HUES48 (cell line): ENCODE measurements around the gene SCARF1.
A peak's percentile ranks its signal among the peaks of the same experiment; 100 is the strongest.

Source experiments
- H3K27ac ChIP-seq: one replicate; pipeline ENCODE4 v1.7.0; 2013; ENCODE audit warnings: low read depth, low read length, inconsistent platforms
- H3K27me3 ChIP-seq: 2 replicates; pipeline ENCODE4 v1.6.1; 2013; ENCODE audit warnings: mild to moderate bottlenecking, low read length; ENCODE audit not compliant: control insufficient read depth, insufficient read depth
- H3K36me3 ChIP-seq: 2 replicates; pipeline ENCODE4 v1.6.1; 2013; ENCODE audit warnings: low read length; ENCODE audit not compliant: control insufficient read depth, insufficient read depth
- H3K4me1 ChIP-seq: 2 replicates; pipeline ENCODE4 v1.6.1; 2013; ENCODE audit warnings: mild to moderate bottlenecking, low read length; ENCODE audit not compliant: control insufficient read depth, insufficient read depth
- H3K4me3 ChIP-seq: 2 replicates; pipeline ENCODE4 v1.5.1; 2013; ENCODE audit warnings: mild to moderate bottlenecking, low read depth, low read length
- H3K9ac ChIP-seq: 2 replicates; pipeline ENCODE4 v1.6.1; 2013; ENCODE audit warnings: mild to moderate bottlenecking, low read depth, low read length, moderate library complexity
- H3K9me3 ChIP-seq: 2 replicates; pipeline ENCODE4 v1.6.1; 2013; ENCODE audit warnings: low read length; ENCODE audit not compliant: control insufficient read depth, insufficient read depth

The SCARF1 gene

GRCh38 chr17:1591474-1592090 is 54.0 kb downstream of the SCARF1 start:
- no peak overlapping the region for H3K4me3 ChIP-seq
- no peaks in the 10 kb centered on the region for H3K27me3 ChIP-seq
- H3K9me3 ChIP-seq: no peaks in the 10 kb centered on the region
- H3K4me1 ChIP-seq: 0 out of 2 replicates have a peak, but pooled peaks cover 7% of the 10 kb centered on the region
- H3K9ac ChIP-seq: no peak overlapping the region
- no peak overlapping the region for H3K27ac ChIP-seq
- H3K36me3 ChIP-seq: 0 out of 2 replicates have a peak, but pooled peaks cover 7% of the 10 kb centered on the region

- H3K27me3 ChIP-seq: no peaks in the 10 kb centered on the region
- H3K27ac ChIP-seq: peak overlapping the region; percentile 86
- no peak overlapping the region for H3K4me3 ChIP-seq
- H3K4me1 ChIP-seq: peaks cover 10% of the 10 kb centered on the region; the same call in 1 of the 2 replicates
- H3K9ac ChIP-seq: no peak overlapping the region
- H3K36me3 ChIP-seq: 0 out of 2 replicates have a peak, but pooled peaks cover 7% of the 10 kb centered on the region
- no peaks in the 10 kb centered on the region for H3K9me3 ChIP-seq
Measured at GRCh38 chr17:1590747-1591473, 54.6 kb downstream of the SCARF1 start.

- H3K27me3 ChIP-seq: no peaks in the 10 kb centered on the region
- peak overlapping the region; percentile 86 for H3K27ac ChIP-seq
- peaks cover 17% of the 10 kb centered on the region for H3K4me1 ChIP-seq
- no peak overlapping the region for H3K9ac ChIP-seq
- H3K9me3 ChIP-seq: no peaks in the 10 kb centered on the region
- H3K36me3 ChIP-seq: 0 out of 2 replicates have a peak, but pooled peaks cover 7% of the 10 kb centered on the region
- no peak overlapping the region for H3K4me3 ChIP-seq
Measured at GRCh38 chr17:1590029-1590746, 55.3 kb downstream of the SCARF1 start.

- no peak overlapping the region for H3K9ac ChIP-seq
- no peak overlapping the region for H3K4me3 ChIP-seq
- H3K9me3 ChIP-seq: no peaks in the 10 kb centered on the region
- peak overlapping the region; percentile 33 for H3K27ac ChIP-seq
- 0 out of 2 replicates have a peak, but pooled peaks cover 7% of the 10 kb centered on the region for H3K36me3 ChIP-seq
- H3K27me3 ChIP-seq: no peaks in the 10 kb centered on the region
- H3K4me1 ChIP-seq: peaks cover 23% of the 10 kb centered on the region
Measured at GRCh38 chr17:1588821-1589585, 56.5 kb downstream of the SCARF1 start.

- no peak overlapping the region for H3K27ac ChIP-seq
- H3K9ac ChIP-seq: no peak overlapping the region
- H3K4me3 ChIP-seq: no peak overlapping the region
- no peaks in the 10 kb centered on the region for H3K9me3 ChIP-seq
- H3K36me3 ChIP-seq: 0 out of 2 replicates have a peak, but pooled peaks cover 4% of the 10 kb centered on the region
- no peaks in the 10 kb centered on the region for H3K27me3 ChIP-seq
- peaks cover 23% of the 10 kb centered on the region for H3K4me1 ChIP-seq
Measured at GRCh38 chr17:1584167-1584566, 61.4 kb downstream of the SCARF1 start.
